ENCODE results near the gene MBD4.
A peak's percentile ranks its signal among the peaks of the same experiment; 100 is the strongest.
"Not testable (repeated sequence)": the region's sequence is repeated elsewhere in the genome, so short reads cannot be mapped to it uniquely, and the experiment has no call there.

MBD4 gene

DNA sequence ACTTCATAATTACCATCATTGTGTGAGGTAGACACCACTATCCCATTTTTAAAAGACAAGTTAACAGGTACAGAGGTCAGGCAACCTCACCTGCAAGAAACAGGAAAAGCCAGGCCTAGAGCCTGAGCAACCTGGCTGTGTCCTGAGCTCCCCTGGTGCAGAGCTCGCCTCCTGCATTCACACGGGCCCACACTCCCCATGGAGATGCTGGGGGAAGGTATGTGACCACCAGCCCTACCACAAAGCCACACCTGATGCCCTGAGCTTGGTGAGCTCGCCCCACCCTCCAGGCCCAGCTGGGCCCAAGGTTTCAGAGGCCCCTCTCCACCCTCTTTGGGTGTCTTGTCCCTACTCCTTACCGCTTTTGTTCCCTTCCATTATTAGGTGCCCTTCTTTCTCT, 10.1 kb downstream of the MBD4 start:
- DNase-seq (ENCODE audit: low read depth), result no peak

DNA sequence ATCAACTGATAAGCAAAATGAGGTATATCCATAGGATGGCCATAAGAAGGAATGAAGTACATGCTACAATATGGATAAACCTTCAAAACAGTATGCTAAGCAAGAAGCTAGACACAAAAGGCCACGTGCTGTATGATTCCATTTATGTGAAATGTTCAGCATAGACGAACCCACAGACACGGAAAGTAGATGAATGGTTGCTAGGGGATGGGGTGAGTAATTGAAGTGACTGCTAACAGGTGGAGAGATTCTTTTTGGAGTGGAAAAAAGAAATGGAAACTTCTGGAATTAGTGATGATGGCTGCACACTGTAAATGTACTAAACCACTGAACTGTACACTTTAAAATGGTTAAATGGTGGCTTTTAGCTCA, 10.7 kb downstream of the MBD4 start:
- no peak for DNase-seq (ENCODE audit: low read depth)

DNA sequence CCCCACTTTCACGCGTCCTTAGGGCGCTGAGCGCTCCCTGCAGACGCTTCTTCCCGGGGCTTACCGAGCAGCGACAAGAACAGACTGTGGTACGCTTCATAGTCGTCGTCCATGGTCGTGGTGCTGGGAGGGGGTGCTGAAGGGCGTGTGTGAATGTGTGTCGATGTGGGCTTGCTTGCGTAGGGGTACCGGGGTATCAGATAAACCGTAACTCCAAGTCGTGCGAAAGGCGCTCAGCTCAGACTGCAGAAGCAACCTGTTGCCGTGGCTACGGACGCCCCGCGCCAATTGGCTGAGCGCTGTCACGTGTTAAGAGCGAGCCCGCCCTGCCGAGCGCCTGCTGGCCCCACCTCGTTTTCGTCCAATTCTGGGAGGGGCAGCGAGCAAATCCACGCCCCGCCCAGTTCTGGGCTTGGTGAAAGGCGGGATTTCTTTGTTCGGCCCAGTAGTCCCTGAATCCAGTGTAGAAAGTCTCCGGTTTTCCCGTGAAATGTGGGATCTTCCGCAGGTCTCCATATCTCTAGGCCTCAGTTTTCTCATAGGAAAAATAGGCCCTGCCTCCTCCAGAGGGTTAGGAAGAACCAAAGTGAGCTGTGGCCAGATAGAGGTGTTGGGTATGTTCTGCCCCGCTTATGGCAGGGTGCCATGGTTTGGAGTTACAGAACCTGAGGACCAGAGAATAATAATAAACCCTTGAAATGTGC, 11.2 kb downstream of the MBD4 start, which contains the start of gene EFCAB12:
TSS of gene EFCAB12 (minus strand) at position 261 of the 704 bp plus-strand sequence. CDS start at position 113, 148 bp downstream.
- DNase-seq (ENCODE audit: low read depth), result peak; percentile 90

DNA sequence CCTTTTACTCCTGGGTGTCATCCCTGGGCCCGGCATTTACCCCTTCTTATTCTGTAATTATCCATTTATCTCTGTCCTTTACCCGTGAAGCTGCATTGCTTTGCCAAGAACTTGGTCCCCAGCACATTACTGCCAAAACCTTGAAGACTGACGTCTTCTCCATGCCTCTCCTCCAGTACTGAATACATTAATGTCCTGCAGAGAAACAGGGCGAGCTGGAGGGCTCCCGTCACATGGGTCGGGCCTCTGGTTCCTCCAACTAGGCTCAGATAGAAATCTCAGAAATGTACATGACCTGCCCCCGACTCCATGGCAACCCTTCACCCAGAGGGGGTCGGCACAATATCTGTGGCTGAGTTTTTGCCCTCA, 11.8 kb downstream of the MBD4 start:
- DNase-seq (ENCODE audit: low read depth), result no peak

DNA sequence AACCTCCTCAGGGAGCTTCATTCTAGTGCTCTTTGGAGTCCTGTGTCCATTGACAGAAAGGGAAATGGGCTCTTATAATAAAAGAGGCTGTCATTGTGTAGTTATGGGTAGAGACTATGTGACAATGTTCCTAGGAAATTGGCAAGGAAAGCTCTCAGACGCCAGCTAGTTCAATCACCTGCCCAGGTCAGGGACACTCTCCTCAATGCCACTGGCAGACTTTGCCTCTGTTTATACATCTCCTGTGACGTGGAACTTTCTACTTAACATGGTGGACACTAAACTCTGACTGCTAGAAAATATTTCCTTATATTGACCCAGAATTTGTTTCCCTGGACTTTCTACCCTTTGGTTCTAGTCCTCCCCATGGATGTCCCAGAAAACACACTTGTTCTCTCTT, 14.1 kb downstream of the MBD4 start:
- no peak for DNase-seq (ENCODE audit: low read depth)

DNA sequence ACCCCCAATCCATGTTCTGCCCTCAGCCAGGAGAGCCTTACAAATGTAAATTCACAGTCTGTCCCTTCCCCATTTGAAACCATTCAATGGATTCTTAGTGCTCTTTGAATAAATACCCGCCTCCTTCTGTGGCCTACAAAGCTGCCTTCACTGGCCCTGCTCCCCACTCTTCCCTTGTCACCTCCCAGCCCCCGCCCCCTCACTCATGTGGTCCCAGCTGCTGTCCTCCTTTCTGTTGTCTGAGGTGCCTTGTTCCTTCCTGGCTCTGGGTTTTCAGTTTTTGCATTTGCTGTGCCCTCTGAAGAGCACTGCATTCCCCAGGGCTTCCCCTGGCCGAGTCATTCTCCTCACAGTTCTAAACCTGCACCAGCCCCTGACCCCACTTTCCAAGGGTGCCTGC, 14.5 kb downstream of the MBD4 start:
- no peak for DNase-seq (ENCODE audit: low read depth)

DNA sequence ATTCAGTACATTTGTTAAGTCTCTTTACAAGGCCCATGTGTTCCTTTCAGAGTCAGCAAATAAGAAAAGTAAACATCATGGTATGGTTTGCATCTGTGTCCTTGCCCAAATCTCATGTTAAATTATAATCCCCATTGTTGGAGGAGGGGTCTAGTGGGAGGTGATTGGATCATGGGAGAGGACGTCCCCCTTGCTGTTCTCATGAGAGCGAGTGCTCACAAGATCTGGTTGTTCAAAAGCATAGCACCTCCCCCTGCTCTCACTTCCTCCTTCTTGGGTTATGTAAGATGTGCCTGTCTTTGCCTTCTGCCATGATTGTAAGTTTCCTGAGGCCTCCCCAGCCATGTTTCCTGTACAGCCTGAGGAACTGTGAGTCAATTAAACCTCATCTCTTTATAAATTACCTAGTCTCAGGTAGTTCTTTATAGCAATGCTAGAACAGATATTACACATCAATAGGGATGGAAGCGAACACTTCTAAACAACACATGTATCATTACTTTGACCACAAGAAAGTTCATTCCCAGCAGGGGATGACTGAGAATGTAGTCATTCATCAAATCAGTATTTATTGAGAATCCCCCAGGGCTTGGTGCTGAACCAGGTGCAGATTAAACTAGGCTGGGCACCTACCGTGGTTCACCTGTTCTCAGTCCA, 15.4 kb downstream of the MBD4 start:
- DNase-seq (ENCODE audit: low read depth), result no peak

DNA sequence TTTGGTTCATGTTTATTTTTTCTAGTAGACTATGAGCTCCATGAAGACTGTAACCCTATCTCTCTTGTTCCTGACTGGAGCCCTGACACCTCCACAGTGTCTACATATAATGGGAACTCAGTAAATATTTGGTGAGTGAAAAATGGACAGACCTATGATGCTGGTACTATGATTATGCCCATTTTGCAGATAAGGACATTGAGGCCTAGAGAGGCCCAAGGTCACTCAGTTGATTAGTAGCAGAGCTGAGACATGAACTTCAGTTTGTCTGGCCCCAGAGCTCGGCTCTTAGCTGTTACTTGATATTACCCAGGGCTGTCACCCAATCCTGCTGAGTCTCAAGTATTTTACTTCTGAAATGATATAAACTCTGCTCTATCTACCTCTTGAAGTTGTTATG, 16.9 kb downstream of the MBD4 start:
- no peak for DNase-seq (ENCODE audit: low read depth)

DNA sequence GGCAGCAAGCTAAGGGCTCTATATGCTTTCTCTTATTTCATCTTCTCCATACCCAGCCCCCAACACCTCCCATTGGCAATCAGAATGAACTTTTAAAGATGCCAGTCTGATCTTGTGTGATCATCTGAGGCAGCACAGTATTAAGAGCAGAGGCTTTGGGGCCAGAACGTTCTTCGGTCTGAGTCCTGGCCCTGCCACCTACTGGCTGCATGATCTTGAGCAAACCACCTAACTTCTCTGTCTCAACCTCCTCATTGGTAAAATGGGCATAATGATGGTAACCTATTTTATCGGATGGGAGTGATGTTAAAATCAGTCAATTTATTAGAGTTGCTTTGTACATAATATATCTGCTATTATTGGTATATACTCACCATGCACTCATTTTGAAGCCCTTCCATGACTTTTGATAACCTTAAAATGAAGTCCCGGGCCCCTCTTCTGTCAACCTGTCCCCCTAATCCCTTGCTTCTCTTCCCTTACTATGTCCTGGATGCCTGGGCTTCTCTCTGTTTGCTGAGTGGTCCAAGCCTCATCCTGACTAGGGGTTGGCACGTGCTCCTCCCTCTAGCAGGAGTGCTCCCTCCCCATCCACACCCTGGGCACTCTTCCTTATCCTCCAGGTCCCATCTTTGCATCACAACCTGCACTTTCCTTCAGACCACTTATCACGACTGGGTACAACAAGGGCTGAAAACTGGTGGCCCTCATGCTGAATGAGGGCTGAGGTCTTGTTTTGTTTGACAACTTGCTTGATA, 17.6 kb downstream of the MBD4 start:
- DNase-seq (ENCODE audit: low read depth), result no peak

DNA sequence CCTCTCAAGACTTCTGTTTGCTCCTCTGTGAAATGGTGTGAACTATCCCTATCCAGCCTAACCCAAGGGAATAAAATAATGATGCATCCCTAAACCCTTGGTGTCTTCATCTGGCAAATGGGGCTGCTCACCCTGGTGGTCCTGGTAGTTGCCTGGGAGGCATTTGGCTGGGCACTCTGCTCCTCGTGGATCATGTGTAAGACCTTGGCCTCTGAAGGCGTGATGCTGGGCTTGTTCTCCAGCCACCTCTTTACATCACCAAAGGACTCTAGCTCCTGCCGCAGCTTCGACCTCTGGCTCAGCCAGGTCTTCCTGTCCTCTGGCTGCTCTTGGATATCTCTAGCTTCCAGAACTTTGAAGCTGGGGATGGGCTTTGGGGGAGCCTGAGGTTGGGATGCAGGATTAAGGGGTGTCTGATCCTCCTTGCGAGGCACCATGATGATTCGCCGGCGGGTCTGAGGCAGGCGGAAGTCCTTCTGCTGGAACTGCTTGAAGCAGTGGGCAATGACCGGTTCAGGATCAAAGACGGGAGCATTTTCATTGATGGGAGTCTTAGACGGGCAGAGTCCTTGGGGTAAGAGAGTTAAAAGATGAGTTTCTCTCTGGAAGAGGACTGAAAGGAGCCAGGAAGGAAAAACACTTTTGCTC, 18.4 kb downstream of the MBD4 start:
- DNase-seq (ENCODE audit: low read depth), result no peak

DNA sequence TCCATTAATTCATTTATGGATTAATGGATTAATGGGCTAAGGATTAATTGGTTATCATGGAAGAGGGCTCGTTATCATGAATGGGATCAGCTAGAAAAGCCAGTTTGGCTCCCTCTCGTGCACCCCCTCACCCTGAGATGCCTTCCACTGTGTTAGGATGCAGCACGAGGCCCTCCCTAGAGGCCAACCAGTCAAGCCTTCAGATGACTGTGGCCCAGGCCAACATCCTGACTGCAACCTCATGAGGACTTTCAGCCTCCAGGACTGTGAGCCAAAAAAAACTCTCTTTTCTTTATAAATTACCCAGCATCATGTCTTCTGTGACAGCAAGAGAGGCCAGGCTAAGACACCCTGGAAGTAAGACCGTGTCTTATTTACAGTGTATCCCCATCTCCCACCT, 20.3 kb downstream of the MBD4 start:
- no peak for DNase-seq (ENCODE audit: low read depth)

DNA sequence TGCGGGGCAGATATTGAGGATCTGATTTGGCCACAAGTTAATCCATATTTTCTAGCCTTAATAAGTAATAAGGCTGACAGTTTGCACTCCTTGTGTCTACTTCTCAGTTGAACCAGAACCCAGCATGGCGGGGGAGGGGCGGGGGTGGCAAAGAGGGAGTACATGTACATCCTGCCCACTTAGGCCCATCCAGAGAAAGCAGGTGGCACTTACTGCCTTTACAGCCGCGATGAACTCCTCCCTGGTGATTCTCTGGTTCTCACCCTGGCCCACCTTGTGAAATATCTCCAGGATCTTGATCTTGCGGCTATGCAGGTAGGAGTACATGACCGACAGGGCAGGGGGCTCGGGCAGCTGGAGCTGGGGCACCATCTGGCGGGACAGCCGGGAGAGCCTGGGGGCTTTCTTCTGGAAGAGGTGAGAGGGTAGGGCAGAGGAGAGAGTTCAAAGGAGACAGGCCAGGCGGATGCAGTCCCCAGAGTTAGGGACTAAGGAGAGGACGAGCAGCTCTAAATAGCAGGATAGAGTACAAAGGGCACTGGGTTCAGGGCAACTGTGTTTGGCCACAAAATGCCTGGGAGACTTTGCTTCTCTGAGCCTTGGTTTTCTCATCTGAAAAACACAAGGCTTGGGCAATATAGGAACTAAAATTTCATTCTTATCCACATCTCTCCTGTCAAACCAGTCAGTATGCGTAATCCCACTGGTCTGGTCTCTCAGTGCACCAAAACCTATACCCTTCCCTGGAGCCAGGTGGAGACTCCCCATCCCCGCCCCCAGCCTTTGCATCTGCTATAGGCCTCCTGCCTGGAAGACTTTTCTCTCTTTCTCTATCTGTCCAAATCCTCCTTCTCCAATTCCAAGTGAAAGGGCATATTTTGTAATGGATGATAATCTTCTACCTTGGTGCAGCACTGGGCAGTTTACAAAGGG, 21.4 kb downstream of the MBD4 start:
- no peak for DNase-seq (ENCODE audit: low read depth)

DNA sequence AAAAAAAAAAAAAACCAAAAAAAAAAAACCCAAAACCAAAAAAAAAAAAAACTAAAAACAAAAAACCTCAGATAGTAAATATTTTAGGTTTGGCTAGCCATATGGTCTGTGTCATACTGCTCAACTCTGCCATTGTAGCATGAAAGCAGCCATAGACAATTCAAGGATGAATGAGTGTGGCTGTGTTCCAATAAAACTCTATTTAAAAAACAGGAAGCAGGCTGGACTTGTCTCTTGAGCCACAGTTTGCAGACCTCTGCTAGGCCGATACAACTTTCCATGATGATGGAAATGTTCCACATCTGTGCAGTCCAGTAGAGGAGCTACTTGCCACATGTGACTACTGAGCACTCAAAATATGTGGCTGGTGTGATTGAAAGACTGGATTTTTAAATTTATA, 22.4 kb downstream of the MBD4 start:
- DNase-seq (ENCODE audit: low read depth), result no peak

DNA sequence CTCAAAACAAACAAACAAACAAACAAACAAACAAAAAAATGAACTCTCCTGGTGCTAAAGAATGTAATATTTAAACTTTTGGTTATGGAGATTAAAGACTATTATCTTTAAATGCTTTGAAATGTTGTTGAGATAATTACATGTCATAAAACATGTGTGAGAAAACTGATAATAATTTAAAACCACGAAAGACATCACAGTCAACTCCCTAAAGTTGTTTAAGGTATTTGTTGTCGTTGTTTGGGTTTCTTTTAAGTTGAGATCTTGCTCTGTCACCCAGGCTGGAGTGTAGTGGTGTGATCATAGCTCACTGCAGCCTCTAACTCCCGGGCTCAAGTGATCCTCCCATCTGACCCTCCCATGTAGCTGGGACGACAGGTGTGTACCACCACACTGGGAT, 23.3 kb downstream of the MBD4 start:
- no peak for DNase-seq (ENCODE audit: low read depth)

DNA sequence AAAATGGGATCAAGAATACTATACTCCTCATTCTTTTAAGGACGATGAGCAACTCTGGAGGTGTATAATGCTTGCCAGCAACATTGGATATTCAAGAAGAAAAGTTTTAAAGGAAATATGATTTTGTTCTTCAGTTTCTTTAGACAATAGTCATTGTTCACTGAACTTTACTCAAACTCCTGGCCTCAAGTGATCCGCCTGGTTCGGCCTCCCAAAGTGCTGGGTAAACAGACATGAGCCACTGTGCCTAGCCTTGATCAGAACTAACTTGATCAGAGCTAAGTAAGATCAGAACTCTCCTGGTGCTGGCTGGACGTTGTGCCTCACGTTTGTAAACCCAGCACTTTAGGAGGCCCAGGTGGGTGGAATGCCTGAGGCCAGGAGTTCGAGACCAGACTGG, 23.9 kb downstream of the MBD4 start:
- DNase-seq (ENCODE audit: low read depth), result no peak

DNA sequence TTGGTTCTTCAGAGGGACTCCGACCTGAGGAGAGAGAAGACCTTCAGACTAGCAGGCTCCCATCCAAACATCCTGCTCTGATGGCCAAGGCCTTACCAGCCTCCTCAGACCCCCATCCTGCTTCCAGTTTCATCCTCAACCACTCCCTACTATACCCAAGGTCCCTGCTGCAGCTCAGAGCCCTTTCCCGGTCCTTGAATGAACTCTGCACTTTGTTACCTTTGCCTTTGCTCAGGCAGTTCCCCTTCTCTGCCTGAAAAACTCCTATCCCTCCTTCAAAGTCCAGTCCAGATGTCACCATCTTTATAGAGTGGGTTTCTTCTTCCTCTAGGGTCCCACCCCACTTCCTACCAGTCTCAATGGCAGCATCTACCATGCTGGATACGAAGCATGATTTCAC, 24.4 kb downstream of the MBD4 start:
- no peak for DNase-seq (ENCODE audit: low read depth)

DNA sequence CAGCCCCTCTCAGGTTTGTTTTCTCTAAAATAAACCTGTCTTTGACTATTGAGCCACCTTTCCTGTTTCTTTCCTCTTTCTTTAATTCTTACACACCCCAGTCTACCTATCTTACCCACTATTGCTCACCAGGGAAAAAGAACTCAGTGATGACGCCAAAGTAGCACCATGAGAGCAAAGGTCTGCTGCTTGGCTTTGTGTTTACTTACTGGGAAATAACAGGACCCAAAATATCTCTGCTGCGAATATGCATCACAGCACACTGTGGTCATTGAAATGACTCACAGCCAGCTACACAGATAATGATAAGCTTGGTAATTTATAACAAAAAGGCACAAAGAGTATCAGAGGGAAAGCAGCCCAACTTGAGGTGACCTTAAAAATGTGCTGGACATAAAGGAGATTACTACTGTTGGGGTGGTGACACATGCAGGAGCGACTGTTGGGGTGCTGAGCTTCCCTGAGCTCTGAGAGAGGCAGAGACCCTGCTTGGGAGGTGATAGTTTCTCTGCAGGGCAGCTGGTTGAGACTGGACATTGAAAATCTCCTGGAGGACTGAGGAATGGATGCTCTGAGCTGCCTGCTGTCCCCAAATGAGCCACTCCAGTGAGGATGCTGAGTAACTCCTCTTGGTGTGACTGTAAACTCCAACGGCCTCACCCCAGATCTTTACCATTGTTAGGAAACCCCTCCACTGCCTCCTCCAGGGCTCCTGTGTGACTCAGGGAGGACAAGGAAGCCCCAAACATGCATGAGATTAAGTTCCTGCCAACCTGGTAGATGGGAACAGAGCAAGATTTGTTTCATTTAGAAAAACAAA, 25.9 kb downstream of the MBD4 start:
- DNase-seq (ENCODE audit: low read depth), result no peak

DNA sequence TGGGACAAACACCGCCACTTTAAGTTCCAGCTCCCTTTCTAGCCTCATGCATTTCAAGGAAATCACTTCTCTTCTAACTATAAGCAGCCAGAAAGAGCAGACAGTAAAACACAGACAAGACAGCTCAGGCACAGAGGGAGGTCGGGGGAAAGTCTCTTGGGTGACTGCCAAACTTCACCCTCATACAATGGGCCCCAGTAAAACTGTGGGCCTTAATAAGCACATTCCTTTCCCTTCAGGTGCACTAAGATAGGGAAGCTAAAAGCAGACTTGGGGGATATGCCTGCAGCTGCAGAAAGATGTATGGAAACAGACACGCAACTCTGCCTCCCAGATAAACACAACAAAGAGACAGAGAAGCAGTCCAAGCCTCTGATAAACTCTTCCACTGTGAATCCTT, 26.5 kb downstream of the MBD4 start:
- not testable (repeated sequence) for DNase-seq (ENCODE audit: low read depth)

DNA sequence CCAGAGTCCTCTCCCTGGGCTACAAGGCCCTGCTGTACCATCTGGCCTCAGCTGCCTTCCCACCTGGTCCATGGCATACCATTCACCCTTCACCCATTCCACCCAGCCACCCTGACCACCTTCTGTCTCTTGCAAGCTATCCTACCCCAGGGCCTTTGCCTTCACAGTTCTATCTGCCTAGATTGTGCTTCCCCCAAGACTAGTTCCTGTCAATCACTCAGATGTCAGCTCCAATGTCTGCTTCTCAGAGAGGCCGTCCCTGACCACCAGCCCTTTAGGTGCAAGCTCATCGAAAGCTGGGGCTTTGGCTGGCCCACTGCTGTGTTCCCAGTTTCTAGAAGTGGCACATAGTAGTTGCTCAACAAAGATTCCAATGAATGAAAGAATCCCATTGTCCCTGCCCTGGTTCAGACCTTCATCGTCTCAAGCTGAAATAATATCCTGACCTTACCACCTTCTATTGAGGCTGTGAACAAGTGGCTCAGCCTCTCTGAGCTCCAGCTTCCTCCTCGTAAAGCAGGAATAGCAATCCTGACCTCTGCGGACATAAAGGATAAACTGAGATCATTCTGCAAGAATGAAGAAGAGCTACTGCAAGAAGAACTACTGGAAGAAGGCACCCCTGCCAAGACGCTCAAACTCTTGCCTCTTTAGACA, 27.1 kb downstream of the MBD4 start:
- DNase-seq (ENCODE audit: low read depth), result no peak

DNA sequence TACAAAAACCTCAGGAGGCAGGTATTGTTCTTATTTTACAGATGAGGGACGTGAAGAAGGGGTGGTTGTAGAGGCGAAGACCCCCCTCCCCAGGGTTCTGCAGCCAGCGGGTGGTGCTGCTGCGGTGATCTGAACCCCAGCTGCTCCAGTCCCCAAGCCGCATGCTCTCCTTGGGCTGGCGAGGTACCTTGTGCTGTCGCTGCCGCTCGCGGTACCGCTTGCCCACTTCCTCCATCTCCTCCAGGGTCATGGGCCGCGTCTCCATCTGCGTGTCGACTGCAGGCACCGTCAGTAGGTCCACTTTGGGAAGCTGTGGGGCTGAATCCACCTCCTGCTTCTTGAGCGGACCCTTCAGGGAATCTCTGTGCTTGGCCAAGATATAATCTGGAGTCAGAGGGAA, 28.8 kb downstream of the MBD4 start:
- DNase-seq (ENCODE audit: low read depth), result no peak

Data from T follicular helper cell (primary cell).